ENCODE data around the gene APBB2.

The APBB2 gene

GRCh38 chr4:41144040-41144379, 70.3 kb downstream of the APBB2 start:
- H3K27me3 ChIP-seq (ENCODE audit: insufficient read depth, insufficient read length): no peaks in the 10 kb centered on the region
- H3K36me3 ChIP-seq (ENCODE audit: insufficient read depth, insufficient read length, low read length): peaks cover 12% of the 10 kb centered on the region
- TF ChIP-seq SUZ12 (IDR thresholded peaks at IDR 0.05; ENCODE audit: extremely low read depth, insufficient read depth, insufficient read length) (no peak), YY1 (IDR thresholded peaks at IDR 0.05; ENCODE audit: insufficient read depth, insufficient read length) (no peak), ZNF274 (IDR thresholded peaks at IDR 0.05; ENCODE audit: low read depth, low read length) (no peak)
- H3K9me3 ChIP-seq (ENCODE audit: insufficient read depth, low read length): no peaks in the 10 kb centered on the region; the same call in 1 of the 2 replicates
- no peaks in the 10 kb centered on the region for H3K4me1 ChIP-seq (ENCODE audit: insufficient read depth, insufficient read length)
- no peak overlapping the region for H3K4me3 ChIP-seq (ENCODE audit: insufficient read length, low read depth)
- H3K9ac ChIP-seq (ENCODE audit: insufficient read length, low read depth): no peak overlapping the region
- no peak for DNase-seq (ENCODE audit: low read depth, low spot score)

- Histone ChIP-seq H3K36me3 (ENCODE audit: insufficient read depth, insufficient read length, low read length) (peaks cover 12% of the 10 kb centered on the region), H3K9ac (ENCODE audit: insufficient read length, low read depth) (no peak overlapping the region), H3K4me3 (ENCODE audit: insufficient read length, low read depth) (no peak overlapping the region)
Measured at GRCh38 chr4:41143311-41144039, 70.9 kb downstream of the APBB2 start.

GRCh38 chr4:41142376-41143310, 71.7 kb downstream of the APBB2 start:
- TF ChIP-seq SUZ12 (IDR thresholded peaks at IDR 0.05; ENCODE audit: extremely low read depth, insufficient read depth, insufficient read length) (no peak), ZNF274 (IDR thresholded peaks at IDR 0.05; ENCODE audit: low read depth, low read length) (no peak)
- no peak for DNase-seq (ENCODE audit: low read depth, low spot score)
- H3K36me3 ChIP-seq (ENCODE audit: insufficient read depth, insufficient read length, low read length): peaks cover 12% of the 10 kb centered on the region
- H3K9me3 ChIP-seq (ENCODE audit: insufficient read depth, low read length): no peaks in the 10 kb centered on the region; the same call in 1 of the 2 replicates
- no peaks in the 10 kb centered on the region for H3K4me1 ChIP-seq (ENCODE audit: insufficient read depth, insufficient read length)
- H3K9ac ChIP-seq (ENCODE audit: insufficient read length, low read depth): no peak overlapping the region
- no peak overlapping the region for H3K4me3 ChIP-seq (ENCODE audit: insufficient read length, low read depth)
- H3K27me3 ChIP-seq (ENCODE audit: insufficient read depth, insufficient read length): no peaks in the 10 kb centered on the region

More at GRCh38 chr4:41143311-41144039, 70.9 kb downstream of the APBB2 start:
- TF ChIP-seq YY1 (IDR thresholded peaks at IDR 0.05; ENCODE audit: insufficient read depth, insufficient read length): no peak
- no peak for TF ChIP-seq SUZ12 (IDR thresholded peaks at IDR 0.05; ENCODE audit: extremely low read depth, insufficient read depth, insufficient read length)
- TF ChIP-seq ZNF274 (IDR thresholded peaks at IDR 0.05; ENCODE audit: low read depth, low read length): no peak
- DNase-seq (ENCODE audit: low read depth, low spot score): no peak
- no peaks in the 10 kb centered on the region for H3K4me1 ChIP-seq (ENCODE audit: insufficient read depth, insufficient read length)
- no peaks in the 10 kb centered on the region for H3K27me3 ChIP-seq (ENCODE audit: insufficient read depth, insufficient read length)
- H3K9me3 ChIP-seq (ENCODE audit: insufficient read depth, low read length): no peaks in the 10 kb centered on the region; the same call in 1 of the 2 replicates

GRCh38 chr4:41141900-41142299, 72.4 kb downstream of the APBB2 start:
- H3K9ac ChIP-seq (ENCODE audit: insufficient read length, low read depth): no peak overlapping the region

GRCh38 chr4:41140410-41140809, 73.9 kb downstream of the APBB2 start:
- H3K4me1 ChIP-seq (ENCODE audit: insufficient read depth, insufficient read length): no peaks in the 10 kb centered on the region
- DNase-seq (ENCODE audit: low read depth, low spot score): no peak
- H3K9ac ChIP-seq (ENCODE audit: insufficient read length, low read depth): no peak overlapping the region
- H3K27me3 ChIP-seq (ENCODE audit: insufficient read depth, insufficient read length): no peaks in the 10 kb centered on the region
- TF ChIP-seq SUZ12 (IDR thresholded peaks at IDR 0.05; ENCODE audit: extremely low read depth, insufficient read depth, insufficient read length) (no peak), ZNF274 (IDR thresholded peaks at IDR 0.05; ENCODE audit: low read depth, low read length) (no peak), YY1 (IDR thresholded peaks at IDR 0.05; ENCODE audit: insufficient read depth, insufficient read length) (no peak)
- H3K9me3 ChIP-seq (ENCODE audit: insufficient read depth, low read length): no peaks in the 10 kb centered on the region; the same call in 1 of the 2 replicates
- H3K4me3 ChIP-seq (ENCODE audit: insufficient read length, low read depth): no peak overlapping the region
- peaks cover 12% of the 10 kb centered on the region for H3K36me3 ChIP-seq (ENCODE audit: insufficient read depth, insufficient read length, low read length)

More at GRCh38 chr4:41141900-41142299, 72.4 kb downstream of the APBB2 start:
- DNase-seq (ENCODE audit: low read depth, low spot score): no peak
- H3K27me3 ChIP-seq (ENCODE audit: insufficient read depth, insufficient read length): no peaks in the 10 kb centered on the region
- H3K36me3 ChIP-seq (ENCODE audit: insufficient read depth, insufficient read length, low read length): peaks cover 12% of the 10 kb centered on the region
- no peaks in the 10 kb centered on the region for H3K4me1 ChIP-seq (ENCODE audit: insufficient read depth, insufficient read length)
- TF ChIP-seq YY1 (IDR thresholded peaks at IDR 0.05; ENCODE audit: insufficient read depth, insufficient read length) (no peak), ZNF274 (IDR thresholded peaks at IDR 0.05; ENCODE audit: low read depth, low read length) (no peak), SUZ12 (IDR thresholded peaks at IDR 0.05; ENCODE audit: extremely low read depth, insufficient read depth, insufficient read length) (no peak)
- no peaks in the 10 kb centered on the region; the same call in 1 of the 2 replicates for H3K9me3 ChIP-seq (ENCODE audit: insufficient read depth, low read length)
- H3K4me3 ChIP-seq (ENCODE audit: insufficient read length, low read depth): no peak overlapping the region

- TF ChIP-seq ZNF274 (IDR thresholded peaks at IDR 0.05; ENCODE audit: low read depth, low read length): no peak
- Histone ChIP-seq H3K36me3 (ENCODE audit: insufficient read depth, insufficient read length, low read length) (peaks cover 12% of the 10 kb centered on the region), H3K4me3 (ENCODE audit: insufficient read length, low read depth) (no peak overlapping the region), H3K9me3 (ENCODE audit: insufficient read depth, low read length) (no peaks in the 10 kb centered on the region; the same call in 1 of the 2 replicates), H3K27me3 (ENCODE audit: insufficient read depth, insufficient read length) (no peaks in the 10 kb centered on the region), H3K9ac (ENCODE audit: insufficient read length, low read depth) (no peak overlapping the region), H3K4me1 (ENCODE audit: insufficient read depth, insufficient read length) (no peaks in the 10 kb centered on the region)
- no peak for DNase-seq (ENCODE audit: low read depth, low spot score)
Measured at GRCh38 chr4:41137879-41138278, 76.5 kb downstream of the APBB2 start.

- no peak overlapping the region for H3K4me3 ChIP-seq (ENCODE audit: insufficient read length, low read depth)
Measured at GRCh38 chr4:41136456-41136855, 77.9 kb downstream of the APBB2 start.

More at GRCh38 chr4:41136456-41136855, 77.9 kb downstream of the APBB2 start:
- Histone ChIP-seq H3K4me1 (ENCODE audit: insufficient read depth, insufficient read length) (no peaks in the 10 kb centered on the region), H3K9me3 (ENCODE audit: insufficient read depth, low read length) (no peaks in the 10 kb centered on the region; the same call in 1 of the 2 replicates), H3K36me3 (ENCODE audit: insufficient read depth, insufficient read length, low read length) (peaks cover 4% of the 10 kb centered on the region), H3K27me3 (ENCODE audit: insufficient read depth, insufficient read length) (no peaks in the 10 kb centered on the region), H3K9ac (ENCODE audit: insufficient read length, low read depth) (no peak overlapping the region)
- DNase-seq (ENCODE audit: low read depth, low spot score): no peak
- no peak for TF ChIP-seq YY1 (IDR thresholded peaks at IDR 0.05; ENCODE audit: insufficient read depth, insufficient read length)
- TF ChIP-seq SUZ12 (IDR thresholded peaks at IDR 0.05; ENCODE audit: extremely low read depth, insufficient read depth, insufficient read length): no peak
- no peak for TF ChIP-seq ZNF274 (IDR thresholded peaks at IDR 0.05; ENCODE audit: low read depth, low read length)
